Ovary (tissue), 3 donors: ENCODE results near the gene KRT73.

Experiments
- EP300 ChIP-seq: sonication (generic); formaldehyde crosslinking; IDR thresholded peaks from one replicate; pipeline ENCODE4 v1.6.1; 2017; ENCODE audit warnings: antibody characterized with exemption
- POLR2A ChIP-seq: fragments of 450-650 bp; IDR thresholded peaks from one replicate; pipeline ENCODE4 v1.6.1; 2017; ENCODE audit warnings: antibody characterized with exemption, mild to moderate bottlenecking, moderate library complexity
- TF ChIP-seq, protein P1 (sequence below), 3 donors: fragments of 450-650 bp in 2 of 3; fragments of 200-600 bp in 1 of 3; IDR thresholded peaks; one replicate each; pipeline versions ENCODE4 v1.5.1 to v1.8.0; 2016 to 2022; ENCODE audit warnings: antibody characterized with exemption in 3 of 3, mild to moderate bottlenecking in 1 of 3
- donor health status: DM: no; HTN: no; CAD: no.

- TF ChIP-seq POLR2A = no peak
- TF ChIP-seq, protein P1, sequence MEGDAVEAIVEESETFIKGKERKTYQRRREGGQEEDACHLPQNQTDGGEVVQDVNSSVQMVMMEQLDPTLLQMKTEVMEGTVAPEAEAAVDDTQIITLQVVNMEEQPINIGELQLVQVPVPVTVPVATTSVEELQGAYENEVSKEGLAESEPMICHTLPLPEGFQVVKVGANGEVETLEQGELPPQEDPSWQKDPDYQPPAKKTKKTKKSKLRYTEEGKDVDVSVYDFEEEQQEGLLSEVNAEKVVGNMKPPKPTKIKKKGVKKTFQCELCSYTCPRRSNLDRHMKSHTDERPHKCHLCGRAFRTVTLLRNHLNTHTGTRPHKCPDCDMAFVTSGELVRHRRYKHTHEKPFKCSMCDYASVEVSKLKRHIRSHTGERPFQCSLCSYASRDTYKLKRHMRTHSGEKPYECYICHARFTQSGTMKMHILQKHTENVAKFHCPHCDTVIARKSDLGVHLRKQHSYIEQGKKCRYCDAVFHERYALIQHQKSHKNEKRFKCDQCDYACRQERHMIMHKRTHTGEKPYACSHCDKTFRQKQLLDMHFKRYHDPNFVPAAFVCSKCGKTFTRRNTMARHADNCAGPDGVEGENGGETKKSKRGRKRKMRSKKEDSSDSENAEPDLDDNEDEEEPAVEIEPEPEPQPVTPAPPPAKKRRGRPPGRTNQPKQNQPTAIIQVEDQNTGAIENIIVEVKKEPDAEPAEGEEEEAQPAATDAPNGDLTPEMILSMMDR (IDR thresholded peaks at IDR 0.05) = no peak
- TF ChIP-seq EP300 = no peak
Measured at GRCh38 chr12:52579468-52580465, 38.6 kb downstream of the KRT73 start.
